Measurements from ENCODE around the gene DAP. TPM values are rescaled to one million over a fixed set of nuclear protein-coding genes. Genes with fewer than 3 reads are reported as not detected.

Gene DAP
- polyA plus RNA-seq, 3 donors, result 60.9 to 69.0 (median 62.3) TPM

DNA sequence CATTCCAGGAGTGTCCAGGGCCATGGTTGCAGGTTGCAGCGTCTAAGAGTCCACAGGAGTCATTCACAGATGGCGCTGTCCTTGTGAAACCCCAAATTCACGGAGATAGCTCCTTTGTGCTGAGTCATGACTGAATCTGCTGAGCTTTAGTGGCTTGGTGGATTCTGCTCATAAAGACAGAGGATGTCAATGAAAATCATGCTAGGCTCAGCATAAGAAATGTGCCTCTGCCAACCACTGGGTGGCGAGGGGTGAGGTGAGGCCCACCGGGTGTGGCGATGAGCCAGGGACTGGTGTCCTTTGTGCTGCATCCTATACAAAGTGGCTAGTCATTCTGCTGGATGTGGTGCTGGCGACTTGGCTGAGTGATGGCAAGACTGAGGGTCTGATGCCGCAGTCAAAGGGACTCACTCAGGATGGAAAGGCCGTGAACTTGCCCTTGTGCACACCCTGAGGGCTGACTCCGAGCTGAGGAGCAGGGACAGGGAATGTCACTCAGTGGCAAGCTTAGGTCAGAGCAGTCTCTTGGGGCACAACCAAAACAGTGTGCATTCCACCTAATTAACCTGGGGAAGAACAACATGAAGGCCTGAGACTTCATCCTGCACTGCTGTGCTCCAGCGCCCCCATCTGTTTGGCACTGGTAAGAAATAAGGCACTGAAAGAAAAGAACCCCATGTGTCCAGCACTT lies 71.5 kb downstream of the DAP start:
- no peaks in the 10 kb centered on the region for H3K27me3 ChIP-seq (ENCODE audit: control insufficient read depth in 2 of 2, insufficient read depth in 2 of 2, low read length in 2 of 2)
- intact Hi-C loops (cut with micrococcal nuclease), result loop anchor here (10.0 kb wide), 2 partner anchors 165 to 235 kb away; no protein-coding TSS in a partner anchor
- H3K4me2 ChIP-seq (replicated peaks; ENCODE audit: extremely low read depth, low read length, poor library complexity, severe bottlenecking), result no peak overlapping the region
- 56% methylated on average over 11 of the region's 11 CpGs for WGBS (ENCODE audit: insufficient coverage)
- no peak overlapping the region for H2AFZ ChIP-seq (ENCODE audit: insufficient read depth, low read depth, low read length, poor library complexity, severe bottlenecking)
- H3K4me1 ChIP-seq (ENCODE audit: control insufficient read depth in 1 of 2, insufficient read depth in 2 of 2, low read length in 2 of 2), result no peaks in the 10 kb centered on the region
- H3K4me1 Mint-ChIP-seq, result peaks cover 3% of the 10 kb centered on the region
- no peak overlapping the region for H3K4me3 ChIP-seq (replicated peaks in 1 of 3; ENCODE audit: low read depth in 2 of 3, low read length in 3 of 3)
- peak overlapping the region in 1 of 2 donors; percentile 9 for H3K27ac ChIP-seq (ENCODE audit: low read depth in 1 of 2, low read length in 2 of 2)
- H3K9ac ChIP-seq (ENCODE audit: insufficient read depth, low read length, poor library complexity, severe bottlenecking), result no peak overlapping the region
- DNase-seq, result peak; percentile 11 to 19 (median 15)
- H3K9me3 Mint-ChIP-seq, result peaks cover 0 to 3% (median 0%) of the 10 kb centered on the region in 7 donors
- H3K36me3 Mint-ChIP-seq, result peaks cover 53 to 61% of the 10 kb centered on the region in 2 donors
- peaks cover 58% of the 10 kb centered on the region for H3K79me2 ChIP-seq (ENCODE audit: insufficient read depth, low read length)
- H3K9me3 ChIP-seq (replicated peaks in 1 of 2; ENCODE audit: control insufficient read depth in 1 of 2, insufficient read depth in 1 of 2, low read length in 2 of 2), result no peaks in the 10 kb centered on the region
- H3K27ac Mint-ChIP-seq, result peak overlapping the region in 4 of 7 donors; percentile 23 to 76 (median 46)
- peaks cover 9 to 59% of the 10 kb centered on the region in 2 donors for H3K36me3 ChIP-seq (replicated peaks in 1 of 2; ENCODE audit: control insufficient read depth in 1 of 2, insufficient read depth in 2 of 2, low read length in 2 of 2)
- H3K4me3 Mint-ChIP-seq, result no peak overlapping the region
- peaks cover 0 to 3% (median 0%) of the 10 kb centered on the region in 3 donors for H3K27me3 Mint-ChIP-seq (ENCODE audit: low read depth in 3 of 3)
- H4K20me1 ChIP-seq (ENCODE audit: insufficient read depth, low read length), result peaks cover 47% of the 10 kb centered on the region
- TF ChIP-seq, protein P1, sequence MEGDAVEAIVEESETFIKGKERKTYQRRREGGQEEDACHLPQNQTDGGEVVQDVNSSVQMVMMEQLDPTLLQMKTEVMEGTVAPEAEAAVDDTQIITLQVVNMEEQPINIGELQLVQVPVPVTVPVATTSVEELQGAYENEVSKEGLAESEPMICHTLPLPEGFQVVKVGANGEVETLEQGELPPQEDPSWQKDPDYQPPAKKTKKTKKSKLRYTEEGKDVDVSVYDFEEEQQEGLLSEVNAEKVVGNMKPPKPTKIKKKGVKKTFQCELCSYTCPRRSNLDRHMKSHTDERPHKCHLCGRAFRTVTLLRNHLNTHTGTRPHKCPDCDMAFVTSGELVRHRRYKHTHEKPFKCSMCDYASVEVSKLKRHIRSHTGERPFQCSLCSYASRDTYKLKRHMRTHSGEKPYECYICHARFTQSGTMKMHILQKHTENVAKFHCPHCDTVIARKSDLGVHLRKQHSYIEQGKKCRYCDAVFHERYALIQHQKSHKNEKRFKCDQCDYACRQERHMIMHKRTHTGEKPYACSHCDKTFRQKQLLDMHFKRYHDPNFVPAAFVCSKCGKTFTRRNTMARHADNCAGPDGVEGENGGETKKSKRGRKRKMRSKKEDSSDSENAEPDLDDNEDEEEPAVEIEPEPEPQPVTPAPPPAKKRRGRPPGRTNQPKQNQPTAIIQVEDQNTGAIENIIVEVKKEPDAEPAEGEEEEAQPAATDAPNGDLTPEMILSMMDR (IDR thresholded peaks at IDR 0.05), result peak; percentile 53

DNA sequence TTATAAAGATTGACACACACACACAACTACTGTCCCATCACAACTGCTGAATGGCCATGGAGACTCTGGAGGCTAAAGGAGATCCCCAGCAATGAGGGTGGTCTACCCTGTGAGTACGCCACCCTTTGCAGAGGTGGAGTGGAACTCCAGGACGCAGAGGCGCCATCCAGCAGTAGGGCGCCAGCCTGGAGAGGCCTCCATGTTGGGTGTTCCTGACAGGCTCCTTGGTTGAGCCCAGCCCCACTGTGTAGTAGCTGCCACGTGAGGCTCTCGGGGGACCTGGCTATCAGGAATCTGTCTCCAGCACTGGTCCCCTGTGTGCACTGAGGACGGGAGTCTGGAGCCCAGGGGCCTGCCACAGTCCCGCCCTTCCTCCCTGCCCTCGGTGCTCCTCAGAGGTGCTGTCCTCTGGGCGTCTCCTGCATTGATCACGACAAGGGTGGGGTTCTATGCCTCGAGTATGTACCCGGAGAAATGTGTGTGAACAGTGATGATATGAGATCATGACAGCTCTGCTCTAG lies 72.3 kb downstream of the DAP start:
- DNase-seq, result no peak
- Histone ChIP-seq H3K27me3 (ENCODE audit: control insufficient read depth in 2 of 2, insufficient read depth in 2 of 2, low read length in 2 of 2) (no peaks in the 10 kb centered on the region), H3K4me2 (replicated peaks; ENCODE audit: extremely low read depth, low read length, poor library complexity, severe bottlenecking) (no peak overlapping the region), H3K9me3 (replicated peaks in 1 of 2; ENCODE audit: control insufficient read depth in 1 of 2, insufficient read depth in 1 of 2, low read length in 2 of 2) (no peaks in the 10 kb centered on the region), H3K79me2 (ENCODE audit: insufficient read depth, low read length) (peaks cover 51% of the 10 kb centered on the region), H3K4me1 (ENCODE audit: control insufficient read depth in 1 of 2, insufficient read depth in 2 of 2, low read length in 2 of 2) (no peaks in the 10 kb centered on the region), H3K36me3 (replicated peaks in 1 of 2; ENCODE audit: control insufficient read depth in 1 of 2, insufficient read depth in 2 of 2, low read length in 2 of 2) (peaks cover 7 to 53% of the 10 kb centered on the region in 2 donors), H3K4me3 (replicated peaks in 1 of 3; ENCODE audit: low read depth in 2 of 3, low read length in 3 of 3) (no peak overlapping the region), H3K9ac (ENCODE audit: insufficient read depth, low read length, poor library complexity, severe bottlenecking) (no peak overlapping the region), H3K27ac (ENCODE audit: low read depth in 1 of 2, low read length in 2 of 2) (no peak overlapping the region), H2AFZ (ENCODE audit: insufficient read depth, low read depth, low read length, poor library complexity, severe bottlenecking) (no peak overlapping the region), H4K20me1 (ENCODE audit: insufficient read depth, low read length) (peaks cover 47% of the 10 kb centered on the region)
- Mint-ChIP-seq H3K4me3 (no peak overlapping the region), H3K4me1 (peaks cover 3% of the 10 kb centered on the region), H3K9me3 (peaks cover 0 to 3% (median 0%) of the 10 kb centered on the region in 7 donors), H3K27ac (peak overlapping the region in 3 of 7 donors; percentile 48 to 76 (median 70)), H3K36me3 (peaks cover 49 to 60% of the 10 kb centered on the region in 2 donors), H3K27me3 (ENCODE audit: low read depth in 3 of 3) (peaks cover 0 to 3% (median 0%) of the 10 kb centered on the region in 3 donors)
- 98% methylated on average over 13 of the region's 13 CpGs for whole genome bisulfite sequencing (ENCODE audit: insufficient coverage)
- TF ChIP-seq, protein P1 (IDR thresholded peaks at IDR 0.05), result no peak
- intact Hi-C loops (cut with micrococcal nuclease), result no loop called here
